Mesothelial cell of epicardium (in vitro differentiated cells): ENCODE measurements around the gene SETMAR. TPM values are rescaled to one million over a fixed set of nuclear protein-coding genes. Genes with fewer than 3 reads are reported as not detected.

Experiments
- DNase-seq, 2 experiments: peaks; one replicate each; pipeline ENCODE4 v3.0.0; 2021; ENCODE audit warnings: low spot score in 2 of 2; ENCODE audit not compliant: unreplicated experiment in 2 of 2
- H3K27ac Mint-ChIP-seq: 2 replicates; pipeline ENCODE4 v1.8.0; 2021; ENCODE audit warnings: mixed read lengths
- H3K27me3 Mint-ChIP-seq: 2 replicates; pipeline ENCODE4 v1.8.0; 2021; ENCODE audit warnings: low read depth, mixed read lengths
- H3K36me3 Mint-ChIP-seq: 2 replicates; pipeline ENCODE4 v1.8.0; 2021; ENCODE audit warnings: mixed read lengths
- H3K4me1 Mint-ChIP-seq: 2 replicates; pipeline ENCODE4 v1.8.0; 2021; ENCODE audit warnings: mixed read lengths
- H3K4me3 Mint-ChIP-seq: 2 replicates; pipeline ENCODE4 v1.8.0; 2021; ENCODE audit warnings: mild to moderate bottlenecking, moderate library complexity, mixed read lengths
- H3K9me3 Mint-ChIP-seq: 2 replicates; pipeline ENCODE4 v1.8.0; 2021; ENCODE audit warnings: mixed read lengths
- total RNA-seq: library from RNA; stranded (reverse); gene quantifications from 3 replicates; pipeline ENCODE4 v1.2.1, GENCODE V29; 2021
- TF ChIP-seq, protein P1 (sequence below): fragments of 200-600 bp; sonication (generic); IDR thresholded peaks from one replicate; pipeline ENCODE4 v1.5.0; 2021; ENCODE audit warnings: antibody characterized with exemption; ENCODE audit not compliant: unreplicated experiment

SETMAR gene
- 32.3 to 37.2 TPM (median 36.6 TPM) in 3 replicates for total RNA-seq

DNA sequence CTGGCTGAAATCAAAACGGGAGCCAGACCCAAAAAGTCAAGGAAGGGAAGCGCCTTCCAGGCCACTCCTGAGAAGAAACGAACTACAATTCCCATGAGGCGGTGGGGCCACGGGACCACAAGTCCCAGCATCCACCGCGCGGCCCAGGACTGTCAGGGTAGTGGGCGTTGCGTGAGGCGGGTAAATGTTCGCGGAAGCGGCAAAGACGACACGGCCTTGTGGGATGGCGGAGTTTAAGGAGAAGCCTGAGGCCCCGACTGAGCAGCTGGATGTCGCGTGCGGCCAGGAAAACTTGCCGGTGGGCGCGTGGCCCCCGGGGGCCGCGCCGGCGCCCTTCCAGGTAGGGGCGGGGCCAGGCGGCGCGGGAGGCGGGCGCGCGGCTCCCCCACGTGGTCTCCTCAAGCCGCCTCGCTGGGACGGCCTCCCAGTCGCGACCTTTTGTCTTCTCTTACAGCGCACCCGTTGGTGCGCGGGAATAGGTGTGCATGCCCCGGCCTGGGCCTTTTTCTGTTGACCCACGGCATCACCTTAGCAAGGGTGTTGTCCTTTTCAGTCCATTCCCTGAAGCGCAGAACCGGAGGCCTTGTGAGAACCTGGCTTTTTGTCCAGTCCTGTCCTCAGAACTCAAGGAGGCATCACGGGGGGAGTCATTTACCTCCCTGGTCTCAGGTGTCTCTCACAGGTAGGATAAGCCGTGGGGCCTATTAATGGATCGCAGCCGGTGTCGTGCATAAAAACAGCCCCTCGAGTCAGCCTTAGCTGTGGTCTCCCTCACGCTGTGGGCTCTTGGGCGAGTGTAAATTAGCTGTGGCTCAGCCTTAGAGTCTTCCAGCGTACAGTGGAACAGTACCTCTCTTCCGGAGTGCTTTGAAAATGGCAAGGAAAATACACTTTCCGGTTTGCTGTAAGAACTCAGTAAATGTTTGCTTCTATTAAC, at the start of gene SETMAR:
Gene SETMAR (plus strand): TSS at position 183 of the 937 bp plus-strand sequence. CDS start 2 bp downstream, at position 185.
- Mint-ChIP-seq H3K9me3 (no peaks in the 10 kb centered on the region), H3K27me3 (no peaks in the 10 kb centered on the region), H3K27ac (peak within 1 kb of the TSS; percentile 97), H3K36me3 (peaks cover 13% of the 10 kb centered on the region), H3K4me1 (peaks cover 43% of the 10 kb centered on the region), H3K4me3 (peak within 1 kb of the TSS; percentile 92)
- peak; percentile 74 to 86 for DNase-seq
- TF ChIP-seq, protein P1, sequence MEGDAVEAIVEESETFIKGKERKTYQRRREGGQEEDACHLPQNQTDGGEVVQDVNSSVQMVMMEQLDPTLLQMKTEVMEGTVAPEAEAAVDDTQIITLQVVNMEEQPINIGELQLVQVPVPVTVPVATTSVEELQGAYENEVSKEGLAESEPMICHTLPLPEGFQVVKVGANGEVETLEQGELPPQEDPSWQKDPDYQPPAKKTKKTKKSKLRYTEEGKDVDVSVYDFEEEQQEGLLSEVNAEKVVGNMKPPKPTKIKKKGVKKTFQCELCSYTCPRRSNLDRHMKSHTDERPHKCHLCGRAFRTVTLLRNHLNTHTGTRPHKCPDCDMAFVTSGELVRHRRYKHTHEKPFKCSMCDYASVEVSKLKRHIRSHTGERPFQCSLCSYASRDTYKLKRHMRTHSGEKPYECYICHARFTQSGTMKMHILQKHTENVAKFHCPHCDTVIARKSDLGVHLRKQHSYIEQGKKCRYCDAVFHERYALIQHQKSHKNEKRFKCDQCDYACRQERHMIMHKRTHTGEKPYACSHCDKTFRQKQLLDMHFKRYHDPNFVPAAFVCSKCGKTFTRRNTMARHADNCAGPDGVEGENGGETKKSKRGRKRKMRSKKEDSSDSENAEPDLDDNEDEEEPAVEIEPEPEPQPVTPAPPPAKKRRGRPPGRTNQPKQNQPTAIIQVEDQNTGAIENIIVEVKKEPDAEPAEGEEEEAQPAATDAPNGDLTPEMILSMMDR = no peak

DNA sequence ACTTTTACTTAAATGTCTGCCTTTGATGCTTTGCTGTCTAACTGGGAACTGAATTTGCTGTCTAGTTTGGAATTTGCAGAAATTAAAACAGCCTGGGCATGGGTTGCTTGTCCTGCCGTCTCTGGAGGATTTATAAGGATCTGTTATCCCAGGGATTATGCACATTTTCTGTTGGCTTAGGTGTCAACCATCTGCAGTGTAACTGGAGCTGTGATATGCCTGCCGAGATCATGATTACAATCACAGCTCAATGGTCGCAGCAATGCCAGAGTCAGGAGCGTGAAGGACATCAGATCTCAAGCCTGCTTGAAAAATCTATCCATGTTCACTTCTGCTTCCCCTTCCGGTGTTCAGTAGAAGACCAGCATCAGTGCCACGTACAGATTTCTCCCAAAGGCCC, 41.8 kb upstream of the SETMAR start:
- DNase-seq = no peak
- no peaks in the 10 kb centered on the region for H3K27me3 Mint-ChIP-seq
- TF ChIP-seq, protein P1 = no peak
- H3K27ac Mint-ChIP-seq = no peak overlapping the region
- no peaks in the 10 kb centered on the region for H3K9me3 Mint-ChIP-seq
- H3K4me3 Mint-ChIP-seq = no peak overlapping the region
- H3K4me1 Mint-ChIP-seq = no peaks in the 10 kb centered on the region
- H3K36me3 Mint-ChIP-seq = no peaks in the 10 kb centered on the region

GRCh38 chr3:4264040-4264439, 39.1 kb upstream of the SETMAR start:
- Mint-ChIP-seq H3K4me3 (no peak overlapping the region), H3K9me3 (no peaks in the 10 kb centered on the region), H3K4me1 (no peaks in the 10 kb centered on the region), H3K36me3 (no peaks in the 10 kb centered on the region), H3K27me3 (no peaks in the 10 kb centered on the region), H3K27ac (no peak overlapping the region)
- DNase-seq = no peak
- TF ChIP-seq, protein P1 = no peak

GRCh38 chr3:4270720-4271119, 32.4 kb upstream of the SETMAR start:
- Mint-ChIP-seq H3K4me1 (peaks cover 8% of the 10 kb centered on the region), H3K27me3 (no peaks in the 10 kb centered on the region), H3K4me3 (no peak overlapping the region), H3K27ac (no peak overlapping the region), H3K9me3 (no peaks in the 10 kb centered on the region), H3K36me3 (no peaks in the 10 kb centered on the region)
- no peak for DNase-seq
- TF ChIP-seq, protein P1 = no peak

DNA sequence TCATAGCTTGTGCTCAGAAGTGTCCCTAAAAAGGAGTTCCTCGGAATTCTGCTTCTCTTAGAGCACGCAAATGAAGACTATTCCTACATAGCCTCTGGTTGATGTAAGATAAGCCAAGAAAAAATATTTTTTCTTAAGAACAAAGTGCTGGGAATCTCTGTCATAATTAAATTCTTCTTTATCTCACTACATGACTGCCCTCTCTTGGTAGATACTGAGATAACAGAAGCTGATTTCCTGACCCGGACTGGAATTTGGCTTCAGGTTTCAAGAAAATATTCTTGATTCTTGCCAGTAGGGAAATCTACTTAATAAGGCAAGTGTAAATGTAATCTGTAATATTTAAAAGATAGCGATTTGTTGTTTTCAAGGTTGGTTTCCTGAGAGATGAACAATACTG, 31.3 kb upstream of the SETMAR start:
- Mint-ChIP-seq H3K9me3 (no peaks in the 10 kb centered on the region), H3K4me1 (peaks cover 8% of the 10 kb centered on the region), H3K27me3 (no peaks in the 10 kb centered on the region), H3K27ac (no peak overlapping the region), H3K36me3 (no peaks in the 10 kb centered on the region), H3K4me3 (no peak overlapping the region)
- DNase-seq = no peak
- TF ChIP-seq, protein P1 = peak; percentile 74
